Measurements from ENCODE around the gene CRMP1. TPM values are rescaled to one million over a fixed set of nuclear protein-coding genes. Genes with fewer than 3 reads are reported as not detected.

The CRMP1 gene
- not detected in 2 replicates for total RNA-seq (2014; rRNA removed; shearing (Covaris generic))

DNA sequence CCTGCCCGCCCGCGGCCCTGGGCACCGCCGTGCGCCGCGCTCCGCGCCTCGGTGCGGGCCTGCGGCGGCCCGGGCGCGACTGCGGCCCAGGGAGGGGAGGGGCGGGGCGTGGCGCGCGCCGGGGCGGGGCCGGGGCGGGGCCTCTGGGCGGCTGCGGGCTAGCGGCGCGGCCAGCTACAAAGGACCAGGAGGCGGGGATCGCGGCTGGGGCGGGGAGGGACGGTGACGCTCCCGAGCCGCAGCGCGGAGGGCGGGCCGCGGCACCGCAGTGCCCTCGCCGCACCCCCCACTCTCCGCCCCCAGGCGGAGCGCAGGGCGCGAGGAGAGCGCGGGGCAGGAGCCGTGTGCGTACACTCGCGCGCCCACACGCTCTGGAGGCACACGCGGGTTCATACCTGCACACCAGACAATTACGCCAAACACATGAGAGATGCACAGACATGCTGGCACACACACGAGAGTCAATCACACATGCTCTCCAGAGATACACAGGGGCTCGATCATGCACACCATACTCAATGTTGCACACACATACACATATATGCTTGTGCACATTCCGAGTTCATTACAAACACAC is at the start of gene CRMP1:
CRMP1 (minus strand) TSS at position 83 of the 577 bp plus-strand sequence. CDS start 117 bp downstream, outside the sequence.
- DNase-seq (ENCODE audit: low read depth) = no peak

DNA sequence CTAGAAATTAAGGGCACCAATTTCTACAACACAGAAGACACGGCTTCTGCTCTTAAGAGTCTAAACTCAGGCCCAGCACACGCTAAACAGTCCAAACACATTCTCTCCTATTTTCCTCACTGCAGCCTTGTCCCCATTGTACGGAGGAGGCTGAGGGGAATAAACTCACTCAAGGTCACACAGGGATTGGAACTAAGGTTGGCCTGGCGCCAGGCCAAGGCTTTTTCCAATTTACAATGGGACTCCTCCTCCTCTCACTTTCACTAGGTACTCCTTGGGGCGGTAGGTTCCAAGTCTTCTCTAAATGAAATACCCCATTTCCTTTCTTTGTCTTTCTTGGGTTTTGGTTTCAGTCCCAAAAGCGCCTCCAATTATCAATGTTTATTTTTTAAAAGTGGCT is 48.7 kb upstream of the CRMP1 start:
- no peak for DNase-seq (ENCODE audit: low read depth)

DNA sequence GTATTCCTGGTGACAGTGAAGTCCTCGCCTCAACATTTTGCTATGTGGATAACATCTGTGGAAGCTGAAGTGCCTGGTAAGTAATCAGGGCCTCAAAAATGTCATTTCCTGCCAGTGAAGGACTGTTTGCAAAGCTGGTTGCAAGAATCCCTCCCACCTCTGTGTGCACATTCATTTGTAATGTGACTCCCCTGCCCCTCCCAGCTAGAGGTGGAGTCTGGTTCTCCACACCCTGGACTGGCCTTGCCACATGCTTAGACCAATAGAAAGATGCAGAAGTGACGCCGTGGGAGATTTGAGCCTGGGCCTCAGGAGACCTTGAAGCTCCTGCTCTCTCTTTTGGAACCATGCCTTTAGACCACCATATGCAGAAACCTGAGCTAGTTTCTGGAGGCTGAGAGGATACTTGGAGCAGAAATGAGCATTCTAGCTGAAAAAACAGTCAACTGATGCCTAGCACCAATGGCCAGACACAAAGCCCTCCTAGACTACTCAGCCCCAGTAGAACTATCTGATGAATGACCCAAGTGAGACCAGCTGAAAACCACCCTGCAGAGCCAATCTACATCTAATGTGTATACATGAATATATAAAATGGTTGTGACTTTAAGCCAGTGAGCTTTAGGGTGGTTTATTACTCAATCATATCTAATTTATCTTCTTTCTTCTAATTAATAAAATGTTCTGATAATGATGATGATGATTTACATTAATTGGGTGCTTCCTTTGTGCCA is 47.8 kb upstream of the CRMP1 start:
- DNase-seq (ENCODE audit: low read depth) = no peak

DNA sequence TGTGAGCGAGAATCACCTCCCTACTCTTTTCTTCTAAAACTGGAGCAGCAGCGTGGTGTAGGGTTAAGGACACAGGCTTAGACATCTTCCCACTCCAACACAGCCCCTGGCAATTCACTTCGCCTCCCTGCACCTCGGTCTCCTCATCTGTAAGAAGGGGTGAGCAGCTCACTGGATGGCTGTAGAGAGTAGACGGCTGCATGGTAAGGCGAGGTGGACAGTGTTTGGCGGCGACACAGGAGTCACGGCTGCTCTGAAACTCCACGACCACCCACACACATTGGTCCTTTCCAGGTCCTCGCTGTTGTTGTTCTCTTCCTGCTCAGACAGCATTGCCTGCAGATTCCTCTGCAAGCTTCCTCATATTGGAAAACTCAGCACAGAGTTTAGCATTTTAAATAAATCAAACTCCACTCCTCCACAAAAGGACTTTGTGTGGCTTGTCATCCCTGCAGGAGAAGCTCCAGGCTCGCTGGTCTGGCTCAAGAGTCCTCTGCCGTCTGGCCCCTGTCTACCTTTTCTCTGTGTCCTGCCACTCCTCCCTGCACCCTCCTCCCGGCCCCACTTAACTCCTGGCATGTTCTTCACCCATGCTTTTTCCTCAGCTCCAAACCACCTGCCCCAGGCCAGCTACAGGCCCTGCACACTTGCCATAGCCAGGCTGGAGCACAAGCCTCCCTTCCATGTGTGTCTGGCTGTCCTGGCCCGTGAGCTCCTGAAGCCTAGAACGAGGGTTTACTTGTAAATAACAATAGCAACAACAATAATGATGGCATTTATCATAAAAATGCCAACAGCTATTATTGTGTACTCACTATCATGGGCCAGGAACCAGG is 41.3 kb upstream of the CRMP1 start:
- no peak for DNase-seq (ENCODE audit: low read depth)

DNA sequence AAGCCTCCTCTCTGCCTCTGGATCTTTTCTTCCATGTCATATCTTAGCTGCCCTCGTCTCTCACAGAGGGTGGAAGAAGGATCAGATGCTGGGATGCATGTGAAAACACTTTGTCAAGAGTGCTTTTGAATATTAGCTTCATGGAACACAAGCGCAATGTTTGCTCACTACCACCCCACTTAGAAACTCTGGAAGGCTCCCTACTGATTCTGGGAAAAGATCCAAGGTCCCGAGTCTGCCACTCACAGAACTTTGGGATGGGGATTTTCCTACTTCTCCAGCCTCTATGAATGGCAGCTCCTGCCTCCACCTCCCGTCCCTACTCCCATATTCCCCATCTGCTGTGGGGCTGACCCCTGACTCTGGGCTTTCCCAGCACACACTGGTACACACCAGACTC is 40.2 kb upstream of the CRMP1 start:
- DNase-seq (ENCODE audit: low read depth) = no peak

DNA sequence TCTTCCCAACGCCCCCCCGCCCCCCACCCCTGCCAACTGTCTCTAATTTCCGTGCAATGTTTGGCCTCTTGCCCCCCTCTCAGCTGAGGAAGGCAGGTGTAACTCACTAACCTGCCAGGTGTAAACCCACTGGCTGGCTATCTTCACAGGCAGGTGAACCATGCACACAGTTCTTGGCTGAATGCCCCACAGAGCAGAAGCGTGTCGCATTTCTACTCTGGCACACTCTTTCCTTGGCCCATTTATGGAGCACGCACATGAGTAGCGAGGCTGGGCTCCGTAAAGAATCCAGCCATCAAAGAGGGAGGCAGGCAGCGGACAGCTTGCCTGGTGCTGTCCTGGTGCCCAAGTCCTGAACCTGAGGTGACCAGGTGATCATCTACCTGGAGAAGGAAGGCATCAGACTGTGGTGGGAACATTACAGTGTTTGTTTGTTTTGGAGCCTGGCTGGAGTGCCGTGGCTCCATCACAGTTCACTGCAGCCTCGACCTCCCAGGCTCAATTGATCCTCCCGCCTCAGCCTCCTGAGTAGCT is 39.2 kb upstream of the CRMP1 start:
- no peak for DNase-seq (ENCODE audit: low read depth)

DNA sequence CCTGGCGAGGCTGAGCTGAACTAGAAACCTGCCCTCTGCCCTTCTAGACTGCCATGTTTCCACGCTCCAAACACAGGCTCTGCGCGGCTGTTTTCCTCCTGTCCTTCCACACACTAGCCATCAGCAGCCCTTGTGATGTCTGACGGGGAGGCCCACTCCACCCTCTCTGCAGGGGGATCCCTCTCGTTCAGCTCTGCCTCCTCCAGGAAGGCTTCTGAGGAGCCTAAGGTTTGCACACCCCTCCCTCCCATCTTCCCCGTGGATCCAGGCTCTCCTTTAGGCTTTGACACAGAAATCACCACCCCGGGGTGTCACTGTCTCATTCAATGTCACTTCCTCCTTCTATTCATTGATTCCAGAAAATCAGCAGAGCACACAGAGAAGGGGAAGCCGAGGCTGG is 38.6 kb upstream of the CRMP1 start:
- DNase-seq (ENCODE audit: low read depth) = no peak

DNA sequence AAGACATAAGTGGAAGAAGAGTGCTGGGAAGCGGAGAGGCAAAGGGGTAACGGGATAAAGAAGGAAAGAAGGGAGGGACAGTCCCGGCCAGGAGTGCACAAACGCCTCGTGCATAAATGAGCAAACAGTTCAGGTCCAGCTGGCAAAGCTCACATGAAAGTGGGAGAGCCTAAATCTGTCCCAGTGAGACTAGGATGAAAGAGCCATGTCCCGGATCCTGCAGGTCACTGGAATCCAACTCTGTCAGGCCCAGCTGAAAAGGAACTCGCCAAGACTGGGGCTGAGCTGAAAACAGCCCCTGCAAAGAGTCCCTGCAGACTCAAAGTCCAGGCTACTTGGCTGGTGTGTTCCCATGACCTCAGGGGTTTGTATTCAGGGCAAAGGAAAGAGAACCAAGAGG is 38.0 kb upstream of the CRMP1 start:
- DNase-seq (ENCODE audit: low read depth) = no peak

DNA sequence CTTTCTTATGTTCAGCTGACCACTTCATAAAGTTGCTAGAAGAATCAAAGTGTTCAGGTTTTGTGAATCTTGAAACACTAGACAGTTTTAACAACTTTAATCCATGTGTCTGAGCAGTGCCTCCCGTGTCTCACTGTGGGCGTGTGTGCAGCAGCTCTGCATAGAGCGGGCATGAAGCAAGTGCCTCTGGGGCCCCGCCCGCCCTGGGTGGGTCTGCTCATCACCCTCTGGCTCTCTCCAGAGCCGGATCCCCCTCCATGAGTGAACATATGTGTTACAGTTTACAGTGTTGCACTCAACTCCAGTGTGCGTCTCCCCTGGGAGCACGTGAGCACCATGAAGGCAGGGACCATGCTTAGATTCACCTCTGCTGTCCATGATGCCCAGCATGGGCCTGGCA is 37.6 kb upstream of the CRMP1 start:
- no peak for DNase-seq (ENCODE audit: low read depth)

DNA sequence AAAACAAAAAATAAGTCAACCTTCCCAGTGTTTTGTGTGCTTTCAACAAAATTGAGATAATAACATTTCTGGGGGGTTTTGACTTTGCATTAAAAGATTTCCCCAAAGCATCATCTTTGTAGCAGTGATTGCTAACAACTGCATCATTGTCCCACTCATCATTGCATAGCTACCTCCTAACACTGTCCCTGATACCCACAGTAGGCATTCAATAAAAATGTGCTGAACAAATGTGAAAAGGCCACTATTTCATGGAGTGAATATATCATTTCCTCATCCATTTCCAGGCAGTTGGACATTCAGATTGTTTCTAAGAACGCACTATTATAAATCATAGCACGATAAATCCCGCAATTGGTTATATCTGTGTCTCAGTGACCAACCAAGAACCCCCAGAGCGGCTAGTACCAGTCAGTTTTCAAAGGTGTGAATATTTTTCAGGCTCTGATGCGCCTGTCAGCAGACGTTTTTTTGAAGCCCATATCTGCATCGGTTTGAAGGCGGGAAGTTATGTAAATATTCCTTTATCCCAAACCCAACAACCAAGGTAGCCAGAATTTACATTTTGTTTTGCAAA is 36.0 kb upstream of the CRMP1 start:
- no peak for DNase-seq (ENCODE audit: low read depth)

DNA sequence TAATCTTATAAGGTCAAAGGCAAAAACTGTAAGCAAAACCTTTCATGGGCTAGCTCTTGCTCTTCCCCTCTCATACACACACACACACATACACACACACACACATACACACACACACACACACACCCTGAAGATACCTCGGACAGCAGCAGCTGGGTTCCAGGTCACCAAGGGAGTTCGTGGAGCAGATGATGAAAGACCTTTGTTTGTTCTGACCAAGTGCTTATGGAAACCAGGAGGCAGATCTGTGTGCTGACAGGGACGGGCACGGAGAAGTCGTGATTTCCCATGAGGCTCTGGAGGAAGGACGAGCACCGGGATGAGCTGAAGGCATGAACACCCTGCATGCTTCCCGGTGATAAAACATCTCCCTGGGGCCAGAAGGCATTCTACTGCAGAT is 35.4 kb upstream of the CRMP1 start:
- no peak for DNase-seq (ENCODE audit: low read depth)

DNA sequence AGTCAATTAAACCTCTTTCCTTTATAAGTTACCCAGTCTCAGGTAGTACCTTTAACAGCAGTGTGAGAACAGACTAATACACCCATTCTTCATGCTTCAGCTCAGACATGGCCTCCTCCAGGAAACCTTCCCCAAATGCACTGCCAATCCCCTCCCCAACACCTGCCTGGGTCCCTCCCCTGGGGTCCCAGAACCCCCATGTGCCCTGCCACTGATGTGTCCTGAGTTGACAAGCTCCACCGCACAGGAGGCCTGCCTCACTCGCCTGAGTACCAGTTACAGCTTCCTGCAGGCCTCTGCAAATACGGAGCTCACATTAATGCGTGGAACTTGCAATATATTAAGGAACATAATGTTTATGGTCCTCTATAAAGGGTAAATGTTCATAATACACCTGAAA is 34.9 kb upstream of the CRMP1 start:
- DNase-seq (ENCODE audit: low read depth) = no peak

DNA sequence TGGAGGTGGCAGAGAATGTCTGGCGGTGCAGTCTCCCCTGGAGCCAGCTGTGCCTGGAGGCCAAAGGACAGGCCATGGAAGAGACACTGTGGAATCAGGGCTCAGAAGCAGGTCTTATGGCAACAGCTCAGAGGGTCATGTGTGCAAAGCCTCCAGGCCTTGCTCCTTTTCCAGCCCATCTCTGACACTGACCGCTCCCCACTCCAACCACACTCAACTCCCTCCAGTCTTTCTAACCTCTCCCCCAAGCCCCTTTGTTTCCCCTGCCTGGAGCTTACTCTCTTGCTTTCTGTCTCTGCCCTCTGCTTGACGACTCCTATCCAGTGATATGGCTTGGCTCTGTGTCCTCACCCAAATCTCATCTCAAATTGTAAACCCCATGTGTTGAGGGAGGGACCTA is 34.2 kb upstream of the CRMP1 start:
- DNase-seq (ENCODE audit: low read depth) = no peak

DNA sequence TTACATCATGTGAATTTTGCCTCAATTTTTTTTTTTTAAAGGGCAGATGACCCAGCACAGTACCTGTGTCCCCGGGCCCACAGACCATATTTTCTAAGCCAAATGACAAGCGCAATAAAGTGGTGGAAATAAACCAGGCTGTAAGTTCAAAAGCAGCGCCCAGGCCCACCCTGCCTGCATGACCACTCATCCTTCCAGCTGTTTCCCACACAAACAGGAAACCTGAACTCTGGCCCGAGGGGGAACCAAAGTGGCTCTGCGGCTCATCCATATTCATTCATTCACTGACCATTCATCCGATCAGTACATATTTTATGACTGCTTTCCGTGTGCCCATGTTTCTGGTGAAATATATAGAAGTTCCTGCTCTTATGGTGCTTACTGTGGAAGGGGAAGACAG is 33.7 kb upstream of the CRMP1 start:
- no peak for DNase-seq (ENCODE audit: low read depth)

DNA sequence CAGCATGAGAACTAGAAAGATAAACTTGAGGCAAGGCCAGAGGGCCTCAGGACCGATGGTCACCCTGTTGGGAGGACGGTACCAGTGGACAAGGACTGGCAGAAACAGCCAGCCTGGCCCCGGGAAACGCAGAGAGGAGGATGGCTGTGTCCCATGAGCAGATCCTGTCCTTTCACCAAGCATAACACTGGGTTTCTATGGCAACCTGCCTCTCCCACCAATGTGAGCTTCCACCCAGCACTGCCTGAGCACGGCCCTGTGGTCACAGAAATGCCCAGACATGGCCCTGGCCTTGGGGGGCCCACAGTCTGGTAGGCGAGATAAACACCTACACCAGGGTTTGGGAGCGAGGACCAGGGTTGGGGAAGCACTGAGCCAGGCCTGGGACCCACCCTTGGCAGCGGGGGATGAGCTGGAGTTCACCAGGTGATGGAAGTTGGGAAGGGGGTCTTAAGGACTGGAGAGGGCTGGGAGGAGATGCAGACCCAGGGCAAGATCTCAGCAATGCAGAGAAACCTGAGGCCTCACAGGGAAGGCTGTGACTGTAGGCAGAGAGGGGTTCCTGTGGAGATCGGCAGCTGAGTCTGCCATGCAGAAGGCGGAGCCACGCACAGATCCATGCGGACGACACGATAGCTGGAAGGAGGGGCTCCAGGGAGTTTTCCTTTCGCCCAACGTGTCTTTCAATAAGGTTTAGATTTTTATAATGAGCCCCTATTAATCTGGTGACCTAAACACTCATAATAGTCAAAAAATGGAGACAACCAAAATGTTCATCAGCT is 32.7 kb upstream of the CRMP1 start:
- no peak for DNase-seq (ENCODE audit: low read depth)

DNA sequence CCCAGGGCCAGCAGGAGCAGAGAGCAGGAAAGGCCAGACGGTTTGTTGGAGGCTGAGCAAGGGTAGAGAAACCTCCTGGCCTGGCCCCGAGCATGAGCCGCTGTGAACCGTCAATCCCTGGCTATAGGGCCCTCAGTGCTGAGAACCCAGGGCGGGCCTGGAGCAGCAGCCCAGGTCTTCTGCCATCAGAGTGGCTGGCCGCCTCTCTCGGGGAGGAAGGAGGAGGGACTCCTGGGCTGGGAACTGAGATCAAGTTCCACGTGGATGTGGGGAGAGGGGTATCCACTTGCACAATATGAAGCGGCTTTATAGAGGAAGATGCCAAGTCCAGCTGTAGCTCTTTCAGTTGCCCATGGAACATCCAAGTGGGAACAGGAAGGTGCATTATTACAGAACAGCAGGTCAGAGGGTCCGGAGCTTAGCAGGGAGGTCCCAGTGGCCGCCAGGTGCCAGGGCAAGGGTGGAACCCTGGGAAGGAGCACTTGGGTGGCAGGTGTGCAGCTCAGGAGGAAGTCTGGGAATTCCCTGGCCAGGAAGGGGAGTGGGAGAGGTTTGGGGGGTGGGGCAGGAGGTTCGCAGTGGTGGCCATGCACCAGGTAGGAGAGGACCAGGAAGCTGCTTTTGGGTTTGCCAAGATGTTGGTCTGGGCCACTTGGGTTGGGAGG is 31.7 kb upstream of the CRMP1 start:
- DNase-seq (ENCODE audit: low read depth) = no peak

DNA sequence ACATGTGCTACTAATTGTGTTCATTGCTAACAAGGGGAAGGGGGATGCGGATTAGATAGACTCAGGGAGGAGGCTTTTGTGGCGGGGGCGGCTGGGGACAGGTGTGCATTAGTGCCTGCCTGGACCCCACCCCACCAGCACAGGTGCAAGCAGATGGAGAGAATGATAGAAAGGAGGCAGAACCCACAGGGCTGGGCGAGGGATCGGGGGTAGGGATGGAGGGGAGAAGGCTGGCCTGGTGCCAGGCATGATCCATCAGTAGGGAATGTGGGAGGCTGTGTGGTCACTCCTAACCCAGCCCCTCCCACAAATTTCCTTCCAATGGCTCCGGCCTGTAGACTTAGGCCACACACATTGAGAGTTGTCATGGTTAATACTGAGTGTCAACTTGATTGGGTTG is 30.5 kb upstream of the CRMP1 start:
- no peak for DNase-seq (ENCODE audit: low read depth)

DNA sequence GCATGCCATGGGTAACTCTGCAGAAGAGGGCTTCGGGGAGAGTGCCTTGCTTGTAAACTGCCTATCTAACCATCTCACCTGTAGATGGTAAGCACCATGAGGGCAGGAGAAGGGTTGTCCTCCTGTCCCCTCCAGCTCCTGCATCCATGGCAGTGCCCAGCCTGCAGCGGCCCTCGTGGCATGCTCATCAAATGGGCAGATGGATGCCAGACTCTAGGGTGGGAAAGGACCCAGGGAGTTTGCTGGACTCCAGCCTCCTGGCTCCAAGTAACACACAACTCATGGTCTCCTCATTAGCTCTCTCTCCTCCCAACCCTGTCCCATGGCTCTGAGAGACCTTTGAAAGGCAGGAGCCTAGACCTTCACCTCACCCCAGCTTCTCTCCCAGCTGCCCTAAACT is 29.7 kb upstream of the CRMP1 start:
- DNase-seq (ENCODE audit: low read depth) = no peak

DNA sequence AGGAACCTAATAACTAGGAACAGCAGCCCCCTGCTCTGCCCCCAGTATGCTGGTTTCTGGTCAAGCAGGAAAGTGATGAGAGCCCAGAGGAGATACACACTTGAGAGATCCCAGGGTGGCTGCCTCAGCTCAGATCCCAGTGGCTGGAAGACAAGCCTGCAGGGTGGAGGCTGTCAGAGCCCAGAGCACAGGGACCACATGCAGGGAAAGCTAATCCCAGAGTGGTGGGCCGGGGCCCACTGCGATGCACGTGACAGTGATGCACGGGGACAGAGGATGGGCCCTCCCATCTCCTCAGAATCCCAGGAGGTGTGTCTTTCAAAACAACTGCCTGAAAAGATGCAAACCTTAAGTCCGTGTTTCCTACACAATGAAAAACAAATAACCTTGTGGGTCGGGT is 29.1 kb upstream of the CRMP1 start:
- no peak for DNase-seq (ENCODE audit: low read depth)

DNA sequence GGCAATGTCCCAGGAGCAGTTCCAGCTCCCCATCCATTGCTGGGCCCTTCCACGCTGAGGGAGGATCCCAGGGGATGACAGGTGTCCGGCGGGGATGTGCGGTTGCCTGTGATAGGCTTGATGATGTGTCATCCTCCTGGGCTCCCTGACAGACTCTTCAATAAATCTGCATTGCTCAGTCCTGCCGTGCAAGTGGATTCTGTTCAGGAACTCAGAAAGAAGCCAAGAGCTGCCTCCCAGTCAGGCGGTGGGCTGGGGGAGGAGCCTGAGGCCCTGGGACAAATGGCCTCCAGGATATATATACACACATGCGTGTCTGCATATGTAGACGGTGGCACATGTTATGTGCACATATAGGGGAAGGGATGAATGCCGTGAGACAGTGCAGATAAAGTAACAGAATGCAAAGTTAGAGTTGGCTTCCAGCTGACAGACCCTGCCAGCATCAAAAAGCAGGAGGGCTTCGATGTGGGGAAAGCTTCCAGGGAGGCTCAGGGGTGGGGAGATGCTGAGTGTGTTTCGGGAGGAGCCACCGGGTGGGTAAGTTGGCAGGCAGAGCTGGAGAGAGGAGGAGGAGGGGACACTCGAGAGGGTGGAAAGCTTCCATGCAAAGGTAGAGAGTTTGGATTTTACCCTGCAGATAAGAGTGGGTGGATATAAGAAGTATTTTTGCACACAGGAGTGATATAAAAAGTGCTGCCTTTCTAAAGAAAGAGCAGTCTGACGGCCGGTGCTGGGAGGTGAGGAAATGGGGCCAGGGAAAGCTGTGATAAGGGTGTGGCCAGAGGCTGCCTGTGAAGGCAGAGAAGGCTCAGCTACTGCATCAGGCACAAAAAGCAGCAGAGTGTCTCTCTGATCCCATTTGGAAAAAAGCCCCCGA is 28.5 kb upstream of the CRMP1 start:
- DNase-seq (ENCODE audit: low read depth) = peak; percentile 4
